SKM-1 treated with dmso at 0.1 percent for 144 hours (cell line): ENCODE data around the gene DISC1.

Source experiments
- DNase-seq: peaks from one replicate; lab custom pipeline; 2025; ENCODE audit not compliant: unreplicated experiment; lab: John Stamatoyannopoulos, UW

DISC1 gene

DNA sequence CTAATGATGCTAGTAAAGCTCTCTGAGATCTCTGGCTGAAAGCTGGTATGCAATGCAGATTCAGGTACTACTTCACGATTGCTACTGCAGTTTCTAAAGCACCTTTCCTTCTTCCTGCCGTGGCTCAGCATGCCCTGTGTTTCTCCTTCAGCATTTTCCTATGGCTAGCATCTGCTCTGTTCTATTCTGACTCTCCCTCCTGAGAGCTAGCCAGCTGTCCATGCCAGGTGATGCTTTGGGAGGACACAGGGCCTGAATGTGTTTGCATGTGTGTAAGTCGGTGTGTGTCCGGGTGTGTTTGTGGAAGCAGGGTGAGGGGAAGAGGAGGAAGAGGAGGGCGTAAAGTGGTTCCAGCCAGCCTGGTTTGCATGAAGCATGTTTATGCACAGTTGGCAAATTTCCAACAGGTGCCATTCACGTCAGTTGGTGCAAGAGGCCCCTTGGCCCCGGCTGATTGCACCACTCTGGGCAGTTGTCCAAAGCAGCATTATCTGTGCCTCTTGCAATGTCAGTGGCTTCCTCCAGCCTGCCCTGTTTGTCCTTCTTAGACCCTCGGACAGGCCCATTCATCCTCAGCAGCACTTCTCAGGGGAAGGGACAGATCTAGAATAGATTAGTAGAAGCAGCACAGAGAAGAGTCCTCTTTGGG is 433.3 kb downstream of the DISC1 start:
- no peak for DNase-seq

DNA sequence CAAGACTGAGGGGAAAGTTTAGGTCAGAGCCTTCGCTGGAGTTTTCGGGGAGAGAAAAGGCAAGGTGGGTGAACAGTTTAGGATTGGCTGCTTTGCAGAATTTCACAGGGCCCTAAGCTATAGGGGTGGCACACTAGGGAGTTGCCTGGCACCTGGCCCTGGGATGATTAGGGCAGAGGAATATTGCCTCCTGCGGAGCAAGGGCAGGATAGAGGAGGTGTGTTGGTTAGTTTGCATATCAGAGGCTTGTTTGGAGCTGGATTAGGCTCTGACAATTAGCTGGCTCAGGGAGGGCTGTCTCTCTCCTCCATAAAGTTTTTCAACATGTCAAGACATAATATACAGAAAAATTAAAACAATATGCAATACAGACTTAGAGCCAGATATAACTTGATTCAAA is 436.4 kb downstream of the DISC1 start:
- no peak for DNase-seq

DNA sequence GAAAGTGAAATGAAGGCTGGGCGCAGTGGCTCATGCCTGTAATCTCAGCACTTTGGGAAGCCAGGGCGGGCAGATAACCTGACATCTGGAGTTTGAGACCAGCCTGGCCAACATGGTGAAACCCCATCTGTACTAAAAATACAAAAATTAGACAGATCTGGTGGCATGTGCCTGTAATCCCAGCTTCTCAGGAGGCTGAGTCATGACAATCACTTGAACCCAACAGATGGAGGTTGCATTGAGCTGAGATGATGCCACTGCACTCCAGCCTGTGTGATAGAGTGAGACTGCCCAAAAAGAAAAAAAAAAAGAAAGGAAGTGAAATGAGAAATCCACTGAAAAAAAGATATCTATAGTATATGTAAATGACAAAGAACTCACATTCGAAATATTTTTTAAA is 439.9 kb downstream of the DISC1 start:
- DNase-seq = no peak

DNA sequence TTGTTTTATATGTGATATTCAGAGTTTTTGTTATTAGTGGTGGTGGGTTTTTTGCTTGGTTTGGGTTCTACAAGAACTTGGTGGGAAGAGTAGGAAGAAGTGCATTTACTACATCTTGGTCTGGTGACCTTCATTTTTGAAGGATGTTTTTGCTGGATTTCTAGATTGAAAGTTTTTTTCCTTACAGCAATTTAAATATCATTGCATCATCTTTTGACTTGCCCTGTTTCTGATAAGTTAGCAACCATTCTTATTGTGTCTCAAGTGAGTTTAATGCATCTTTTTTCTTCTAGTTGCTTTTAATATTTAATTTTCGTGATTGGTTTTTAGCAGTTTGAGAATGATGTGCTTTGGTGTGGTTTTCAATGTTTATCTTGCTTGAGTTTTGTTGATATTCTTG is 447.7 kb downstream of the DISC1 start:
- no peak for DNase-seq

DNA sequence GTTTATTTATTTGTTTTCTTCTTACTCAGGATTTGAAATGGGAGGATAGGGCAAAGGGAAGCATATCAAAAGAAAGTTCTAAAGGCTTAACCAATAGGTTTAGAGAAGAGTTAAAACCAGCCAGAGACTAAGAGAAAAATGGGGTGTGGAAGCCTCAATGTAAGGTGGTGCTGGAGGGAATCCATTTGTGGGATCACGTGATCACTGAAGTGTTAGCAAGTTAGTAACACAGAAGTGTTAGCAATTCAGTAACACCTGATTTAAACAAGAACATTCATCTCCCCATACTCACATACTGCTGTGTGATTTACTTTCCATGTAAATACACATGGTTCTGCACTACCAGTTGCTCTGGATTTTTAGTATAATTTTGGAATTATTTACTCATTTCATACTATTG is 451.2 kb downstream of the DISC1 start:
- no peak for DNase-seq

DNA sequence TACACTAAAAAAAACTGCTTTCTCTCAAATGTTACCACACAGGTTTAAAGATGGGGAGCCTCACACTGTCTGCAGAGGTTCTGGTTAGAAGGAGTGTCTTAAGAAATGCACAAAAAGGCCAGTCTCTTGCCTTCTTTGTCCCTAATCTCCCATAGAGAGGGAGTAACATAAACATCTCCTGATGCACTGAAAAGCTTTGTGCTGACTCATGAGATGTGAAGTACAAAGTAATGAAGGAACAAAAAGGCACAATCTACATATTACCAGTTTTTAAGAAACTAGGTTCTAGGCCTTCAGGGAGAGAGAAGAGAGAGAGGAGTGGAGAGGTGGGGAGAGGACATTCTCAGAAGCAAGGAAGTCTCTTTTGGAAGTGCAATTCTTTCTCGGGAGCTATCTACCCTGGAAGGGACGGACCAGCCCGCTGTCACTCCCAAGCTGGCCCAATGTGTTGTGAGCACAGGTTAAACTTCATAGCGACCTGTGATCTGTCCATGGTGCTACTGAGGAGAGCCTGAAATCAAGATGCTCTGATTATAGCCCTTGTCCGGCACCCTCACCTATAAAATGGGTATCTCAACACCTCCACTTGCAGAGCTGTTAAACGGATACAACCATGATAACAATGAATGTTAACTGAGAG is 458.1 kb downstream of the DISC1 start:
- no peak for DNase-seq

DNA sequence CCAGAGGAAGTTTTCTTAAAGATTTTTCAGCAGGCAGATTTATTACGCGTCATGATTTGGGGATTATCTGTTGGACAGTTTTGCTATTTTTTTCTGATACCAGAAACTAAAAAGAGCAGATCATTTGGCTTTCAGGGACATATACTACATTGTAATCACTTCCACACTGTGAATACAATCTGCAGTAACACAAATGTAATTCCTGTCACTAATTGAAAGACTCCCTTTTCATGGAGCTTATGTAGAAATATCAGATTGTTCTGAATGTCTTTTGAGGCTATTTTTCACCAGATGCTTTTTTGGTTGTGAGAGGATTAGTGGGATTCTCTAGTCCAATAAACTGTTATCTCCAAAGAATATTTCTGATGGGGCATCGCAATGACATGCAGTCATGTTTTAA is 464.2 kb downstream of the DISC1 start:
- DNase-seq = no peak
